K562 (cell line): ENCODE measurements around the gene TSPAN18. TPM values are rescaled to one million over a fixed set of nuclear protein-coding genes. Genes with fewer than 3 reads are reported as not detected.

ENCODE experiments used
- ATAC-seq: fragments of 200-7000 bp; cut with Tn5 transposase; 3 replicates; pipeline ENCODE4 v1.9.1; 2020; ENCODE audit warnings: moderate library complexity
- BruUV-seq: library from RNA; stranded (reverse); fragments of 400-500 nt; replicated peaks from 2 replicates; lab custom pipeline; 2021; lab: Mats Ljungman, UMichigan
- CTCF ChIA-PET: fragments of 300-600 bp; formaldehyde crosslinking; extraction: SDS; loops from one replicate; lab custom pipeline; 2021; ENCODE audit warnings: low intra/inter-chr PET ratio; lab: Yijun Ruan, JAX
- POLR2A ChIA-PET: fragments of 300-600, 350-650 bp; sonication (Branson Sonifier 250); formaldehyde crosslinking; extraction: SDS; loops from one replicate; lab custom pipeline; 2021; ENCODE audit warnings: antibody characterized with exemption, inconsistent platforms; lab: Yijun Ruan, JAX
- DNase-seq, 4 experiments: peaks; one replicate each; pipeline versions ENCODE4 v3.0.0 to v3.0.0-alpha.2; 2011 to 2018; ENCODE audit warnings: low spot score in 3 of 4, mixed read lengths in 3 of 4; ENCODE audit errors: extremely low read depth in 1 of 4
- FAIRE-seq: peaks from 2 replicates; lab custom pipeline; 2011; peaks lifted over from hg19 to GRCh38; lab: Jason Lieb, UNC
- H2AFZ ChIP-seq: 2 replicates; pipeline ENCODE4 v1.6.0; 2011; ENCODE audit warnings: low read depth, low read length, control low read depth, inconsistent platforms
- H3K27ac ChIP-seq: fragments of 200-600 bp; 3 replicates; pipeline ENCODE4 v1.8.0; 2011; ENCODE audit warnings: low read depth, mild to moderate bottlenecking, control low read depth, inconsistent platforms, low read length, moderate library complexity, mixed read lengths; ENCODE audit errors: extremely low read depth
- H3K27me3 ChIP-seq, 2 experiments: fragments of 300-600 bp in 1 of 2; 2 replicates in 1 of 2; 3 replicates in 1 of 2; pipeline versions ENCODE4 v1.6.0 to v1.8.0; 2011; ENCODE audit warnings: inconsistent platforms in 2 of 2, low read length in 2 of 2, mild to moderate bottlenecking in 1 of 2, mixed read lengths in 1 of 2, moderate library complexity in 1 of 2; ENCODE audit not compliant: control insufficient read depth in 2 of 2, insufficient read depth in 2 of 2
- H3K36me3 ChIP-seq: fragments of 300-600 bp; 3 replicates; pipeline ENCODE4 v1.8.0; 2011; ENCODE audit warnings: mild to moderate bottlenecking, low read length, inconsistent platforms; ENCODE audit not compliant: control insufficient read depth, insufficient read depth
- H3K4me1 ChIP-seq, 2 experiments: fragments of 200-600 bp in 1 of 2; replicated peaks in 1 of 2; 2 replicates in 1 of 2; 3 replicates in 1 of 2; pipeline versions ENCODE4 v1.5.1 to v1.8.0; 2011; ENCODE audit warnings: inconsistent platforms in 2 of 2, low read length in 2 of 2, mild to moderate bottlenecking in 1 of 2, mixed read lengths in 1 of 2, moderate library complexity in 1 of 2; ENCODE audit not compliant: control insufficient read depth in 2 of 2, insufficient read depth in 2 of 2
- H3K4me2 ChIP-seq: 2 replicates; pipeline ENCODE4 v1.6.1; 2011; ENCODE audit warnings: low read length, control low read depth, inconsistent platforms, mixed read lengths; ENCODE audit not compliant: insufficient read depth
- H3K4me3 ChIP-seq: fragments of 200-600 bp; sonication (generic), shearing (Covaris generic); 2 replicates; pipeline ENCODE4 v1.5.1; 2016; ENCODE audit warnings: control low read depth, inconsistent platforms
- H3K79me2 ChIP-seq: fragments of 200-600 bp; 3 replicates; pipeline ENCODE4 v1.8.0; 2011; ENCODE audit warnings: low read length, inconsistent platforms; ENCODE audit not compliant: control insufficient read depth, insufficient read depth
- H3K9ac ChIP-seq, 2 experiments: 2 replicates each; pipeline versions ENCODE4 v1.6.0 to v1.6.1; 2011; ENCODE audit warnings: low read depth in 2 of 2, low read length in 2 of 2, control low read depth in 1 of 2, inconsistent platforms in 1 of 2, mild to moderate bottlenecking in 1 of 2, mixed read lengths in 1 of 2; ENCODE audit not compliant: insufficient read depth in 1 of 2
- H3K9me1 ChIP-seq: one replicate; pipeline ENCODE4 v1.6.0; 2011; ENCODE audit warnings: inconsistent platforms, mild to moderate bottlenecking, low read length, moderate library complexity; ENCODE audit not compliant: control insufficient read depth, insufficient read depth
- H3K9me3 ChIP-seq: replicated peaks from 2 replicates; pipeline ENCODE4 v1.5.1; 2011; ENCODE audit warnings: low read depth, low read length, inconsistent platforms; ENCODE audit not compliant: control insufficient read depth, insufficient read depth
- H4K20me1 ChIP-seq: replicated peaks from 2 replicates; pipeline ENCODE4 v1.6.1; 2011; ENCODE audit warnings: low read length, inconsistent platforms, mixed read lengths; ENCODE audit not compliant: control insufficient read depth, insufficient read depth
- ARID2 ChIP-seq: fragments of 450-650 bp; IDR thresholded peaks from 2 replicates; pipeline ENCODE4 v1.6.1; 2017; ENCODE audit warnings: antibody characterized with exemption, mild to moderate bottlenecking
- CREB1 ChIP-seq, 2 experiments: sonication (generic) in 1 of 2; formaldehyde crosslinking in 1 of 2; IDR thresholded peaks; 2 replicates each; pipeline versions ENCODE4 v1.6.1 to v1.8.0; 2012 to 2022; ENCODE audit warnings: inconsistent platforms in 1 of 2, mild to moderate bottlenecking in 1 of 2, missing genetic modification reagents in 1 of 2, moderate library complexity in 1 of 2
- CXXC5 ChIP-seq: fragments of 250-450 bp; sonication (Bioruptor Pico); IDR thresholded peaks from 2 replicates; pipeline ENCODE4 v1.8.0; 2022; ENCODE audit warnings: inconsistent platforms, mild to moderate bottlenecking, moderate library complexity
- E2F3 ChIP-seq: fragments of 250-450 bp; sonication (Bioruptor Pico); IDR thresholded peaks from 2 replicates; pipeline ENCODE4 v1.4.0; 2020; ENCODE audit warnings: mild to moderate bottlenecking
- ELF4 ChIP-seq: fragments of 450-650 bp; formaldehyde crosslinking; IDR thresholded peaks from 2 replicates; pipeline ENCODE4 v1.4.0; 2022; ENCODE audit warnings: missing genetic modification characterization
- HES1 ChIP-seq: fragments of 450-650 bp; IDR thresholded peaks from 2 replicates; pipeline ENCODE4 v1.6.1; 2016; ENCODE audit warnings: low read depth, mild to moderate bottlenecking, moderate library complexity
- MAFG ChIP-seq: fragments of 450-650 bp; conservative IDR thresholded peaks from 2 replicates; pipeline ENCODE4 v1.6.1; 2016; ENCODE audit warnings: missing genetic modification characterization, missing compliant biosample characterization
- MEIS2 ChIP-seq: fragments of 450-650 bp; IDR thresholded peaks from 2 replicates; pipeline ENCODE4 v1.6.1; 2014; ENCODE audit warnings: mild to moderate bottlenecking; ENCODE audit not compliant: partially characterized antibody
- TEAD1 ChIP-seq, 2 experiments: fragments of 450-650 bp in 1 of 2; sonication (generic) in 1 of 2; formaldehyde crosslinking; IDR thresholded peaks; 2 replicates each; pipeline versions ENCODE4 v1.4.0 to v1.8.0; 2020 to 2022; ENCODE audit warnings: mild to moderate bottlenecking in 2 of 2, missing genetic modification reagents in 1 of 2
- ZBTB7A ChIP-seq: IDR thresholded peaks from 2 replicates; pipeline ENCODE4 v1.6.1; 2011; ENCODE audit warnings: low read depth, mild to moderate bottlenecking, low read length, moderate library complexity, borderline replicate concordance; ENCODE audit not compliant: control insufficient read depth
- ZNF174 ChIP-seq: fragments of 250-450 bp; sonication (Bioruptor Pico); IDR thresholded peaks from 2 replicates; pipeline ENCODE4 v1.4.0; 2020; ENCODE audit warnings: mild to moderate bottlenecking
- ZNF79 ChIP-seq: fragments of 250-450 bp; sonication (Bioruptor Pico); IDR thresholded peaks from 2 replicates; pipeline ENCODE4 v1.4.0; 2020; ENCODE audit warnings: low read depth, mild to moderate bottlenecking, moderate library complexity
- WGBS: fragments of 100-300 bp; shearing (Covaris generic); methylation state at CpG from one replicate; pipeline ENCODE4 v1.1.6; 2016; ENCODE audit warnings: low coverage, mixed read lengths; ENCODE audit not compliant: insufficient coverage; ENCODE audit errors: missing lambda C conversion rate; 5-methylcytosine and 5-hydroxymethylcytosine counted together
- in situ Hi-C: fragments of 300-500 bp; cut with MboI; formaldehyde crosslinking; loops from 4 replicates; pipeline ENCODE4 v1.15.0; 2018; ENCODE audit warnings: inconsistent platforms, mixed read lengths
- intact Hi-C: fragments of 100-400 bp; cut with micrococcal nuclease; formaldehyde crosslinking; loops from 2 replicates; pipeline ENCODE4 v1.14.2; 2022
- polyA plus RNA-seq, 8 experiments: library from polyadenylated mRNA; depleted of rRNA in 4 of 8; stranded (reverse) in 5 of 8; unstranded in 3 of 8; fragments of >200 nt; fragmentation: Nextera tagmentation in 2 of 8; fragmentation: Illumina TruSeq in 1 of 8; extraction: Ambion mirVana in 2 of 8; extraction: Trizol in 1 of 8; gene quantifications; 2 replicates each; pipeline versions ENCODE4 v1.2.1 to v1.2.3, GENCODE V29; 2011 to 2014; ENCODE audit warnings: inconsistent platforms in 1 of 8, missing spikeins in 1 of 8
- total RNA-seq, 7 experiments: library from RNA; depleted of rRNA in 6 of 7; stranded (reverse); fragments of >200 nt in 6 of 7; fragmentation: Illumina TruSeq in 2 of 7; extraction: Trizol in 2 of 7; gene quantifications; 2 replicates each; pipeline versions ENCODE4 v1.2.1 to v1.2.3, GENCODE V29; 2011 to 2021; ENCODE audit warnings: low replicate concordance in 1 of 7
- TF ChIP-seq, protein P1 (sequence below), 2 experiments: fragments of 450-650 bp in 1 of 2; sonication (generic) in 1 of 2; formaldehyde crosslinking; conservative IDR thresholded peaks; 2 replicates each; pipeline versions ENCODE4 v1.4.0 to v1.8.1; 2020 to 2022; ENCODE audit warnings: mild to moderate bottlenecking in 1 of 2, missing genetic modification reagents in 1 of 2

TSPAN18 gene
- total and polyA plus RNA-seq, 9 of the 15 experiments (the other 6 are each of a cell fraction or from before 2014, with no cell fraction given), result 0.17 to 0.35 (median 0.22) TPM; not detected in 4

DNA sequence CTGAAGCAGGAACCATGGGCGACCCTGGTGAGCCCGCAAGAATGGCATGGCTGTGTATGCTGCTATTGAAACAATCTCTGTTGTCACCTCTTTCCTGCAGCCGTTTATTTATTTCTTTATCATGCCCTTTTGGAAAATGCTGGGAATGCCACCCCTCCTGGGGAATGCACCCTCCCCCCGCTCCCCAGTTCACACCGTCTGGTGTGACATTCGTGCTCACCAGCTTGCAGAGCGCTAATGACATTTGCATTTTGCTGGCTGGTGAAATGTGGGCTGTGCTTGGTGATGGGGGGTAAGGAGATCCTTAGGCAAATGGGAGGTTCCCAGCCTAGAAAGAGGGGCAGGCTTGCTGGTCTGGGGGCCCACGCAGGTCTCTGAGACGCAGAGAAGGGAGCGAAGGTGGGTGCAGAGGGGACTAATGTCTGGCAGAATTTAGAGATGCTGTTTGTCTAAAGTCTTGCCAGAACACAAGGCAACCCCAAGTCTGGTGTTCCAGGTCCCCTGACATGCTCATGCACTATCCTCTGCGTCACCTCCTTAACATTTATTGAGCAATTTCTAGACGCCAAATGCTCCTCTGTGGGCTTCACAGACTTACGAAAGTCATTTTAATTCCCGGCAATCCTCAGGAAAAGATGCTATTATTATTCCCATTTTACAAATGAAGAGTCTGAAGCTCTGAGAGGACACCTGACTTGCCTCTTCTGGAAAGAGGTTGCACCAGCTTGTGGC is 132.2 kb downstream of the TSPAN18 start:
- in situ Hi-C loops (no loop called here), intact Hi-C loops (no loop called here)
- FAIRE-seq, result no peak
- POLR2A ChIA-PET, result interaction anchor here (0.5 kb wide), 1 partner anchor 421 kb away, joined by 4 read pairs; no protein-coding TSS in a partner anchor
- no peaks in the 10 kb centered on the region for H3K9me3 ChIP-seq
- no peak overlapping the region for H3K27ac ChIP-seq
- H4K20me1 ChIP-seq, result no peaks in the 10 kb centered on the region; the same call in 1 of the 2 replicates
- H3K79me2 ChIP-seq, result no peaks in the 10 kb centered on the region
- CTCF ChIA-PET, result no interaction called here
- no peak for ATAC-seq
- 6% methylated on average over 14 of the region's 14 CpGs for WGBS
- H3K27me3 ChIP-seq, result peaks cover 9 to 52% of the 10 kb centered on the region in 2 experiments; a peak in 4 of 5 replicates
- no peak for DNase-seq
- H3K4me1 ChIP-seq, result peaks cover 6 to 7% of the 10 kb centered on the region in 2 experiments; a peak in 4 of 5 replicates
- H3K36me3 ChIP-seq, result no peaks in the 10 kb centered on the region
- H3K9ac ChIP-seq, result no peak overlapping the region
- H2AFZ ChIP-seq, result no peak overlapping the region
- TF ChIP-seq CREB1 (IDR thresholded peaks at IDR 0.05), result no peak
- no peak for TF ChIP-seq CREB1 (CRISPR knock-in tag; IDR thresholded peaks at IDR 0.05)
- H3K9me1 ChIP-seq, result no peaks in the 10 kb centered on the region
- H3K4me3 ChIP-seq, result no peak overlapping the region
- no TSS peak for BruUV-seq
- H3K4me2 ChIP-seq, result no peak overlapping the region

DNA sequence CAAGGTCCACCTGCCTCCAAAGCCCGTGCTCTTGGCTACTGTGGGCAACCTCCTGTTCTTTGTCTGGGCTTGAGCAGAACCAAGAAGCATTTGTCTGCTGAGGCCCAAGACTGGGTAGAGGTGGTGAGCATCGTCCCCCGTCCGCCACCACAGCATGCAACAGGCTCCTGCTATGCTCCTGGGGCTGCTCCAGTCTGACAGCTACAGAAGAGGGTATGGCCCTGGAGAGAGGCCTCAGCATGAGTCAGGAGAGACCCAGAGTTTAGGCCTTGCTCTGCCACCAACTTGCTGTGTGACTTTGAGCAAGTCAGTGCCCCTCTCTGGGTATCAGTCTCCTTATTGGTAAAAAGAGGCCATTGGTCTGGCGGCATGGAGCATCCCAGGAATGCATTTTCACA is 132.8 kb downstream of the TSPAN18 start:
- POLR2A ChIA-PET, result interaction anchor here (0.5 kb wide), 1 partner anchor 421 kb away, joined by 4 read pairs; no protein-coding TSS in a partner anchor
- no peak overlapping the region for H3K9ac ChIP-seq
- no peaks in the 10 kb centered on the region for H3K9me3 ChIP-seq
- no peak overlapping the region for H3K4me3 ChIP-seq
- peaks cover 6 to 7% of the 10 kb centered on the region in 2 experiments; a peak in 4 of 5 replicates for H3K4me1 ChIP-seq
- no peaks in the 10 kb centered on the region; the same call in 1 of the 2 replicates for H4K20me1 ChIP-seq
- intact Hi-C loops (no loop called here), in situ Hi-C loops (no loop called here)
- ATAC-seq, result no peak
- no peaks in the 10 kb centered on the region for H3K36me3 ChIP-seq
- no peak overlapping the region for H3K27ac ChIP-seq
- no peaks in the 10 kb centered on the region for H3K9me1 ChIP-seq
- CTCF ChIA-PET, result no interaction called here
- no peak for FAIRE-seq
- WGBS, result 0% methylated on average over 5 of the region's 5 CpGs
- BruUV-seq, result no TSS peak
- no peaks in the 10 kb centered on the region for H3K79me2 ChIP-seq
- peaks cover 5 to 53% of the 10 kb centered on the region in 2 experiments; a peak in 4 of 5 replicates for H3K27me3 ChIP-seq
- DNase-seq, result no peak
- no peak overlapping the region for H3K4me2 ChIP-seq
- no peak overlapping the region for H2AFZ ChIP-seq
- TF ChIP-seq ELF4 (CRISPR knock-in tag), result no peak
- no peak for TF ChIP-seq ZNF174 (CRISPR knock-in tag)
- TF ChIP-seq ZBTB7A, result no peak
- no peak for TF ChIP-seq CXXC5 (CRISPR knock-in tag)
- no peak for TF ChIP-seq MAFG (tag)
- no peak for TF ChIP-seq E2F3 (CRISPR knock-in tag)
- no peak for TF ChIP-seq TEAD1 (CRISPR knock-in tag; IDR thresholded peaks at IDR 0.05)
- TF ChIP-seq, protein P1, sequence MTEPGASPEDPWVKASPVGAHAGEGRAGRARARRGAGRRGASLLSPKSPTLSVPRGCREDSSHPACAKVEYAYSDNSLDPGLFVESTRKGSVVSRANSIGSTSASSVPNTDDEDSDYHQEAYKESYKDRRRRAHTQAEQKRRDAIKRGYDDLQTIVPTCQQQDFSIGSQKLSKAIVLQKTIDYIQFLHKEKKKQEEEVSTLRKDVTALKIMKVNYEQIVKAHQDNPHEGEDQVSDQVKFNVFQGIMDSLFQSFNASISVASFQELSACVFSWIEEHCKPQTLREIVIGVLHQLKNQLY (CRISPR knock-in tag; conservative IDR thresholded peaks at IDR 0.05), result no peak
- no peak for TF ChIP-seq HES1
- TF ChIP-seq ARID2, result no peak
- no peak for TF ChIP-seq MEIS2
- no peak for TF ChIP-seq ZNF79 (CRISPR knock-in tag)
